ENCODE results near the gene MAP3K12. TPM values are rescaled to one million over a fixed set of nuclear protein-coding genes. Genes with fewer than 3 reads are reported as not detected.

MAP3K12 gene
- total and polyA plus RNA-seq, 2 experiments from 2014 or later: 6.6 to 17.9 TPM

GRCh38 chr12:53533471-53533870 lies 34.2 kb upstream of the MAP3K12 start (continued):
- TF ChIP-seq ZNF462 (CRISPR knock-in tag; IDR thresholded peaks at IDR 0.05): no peak
- TF ChIP-seq ZNF114 (CRISPR knock-in tag; IDR thresholded peaks at IDR 0.05): no peak

DNA sequence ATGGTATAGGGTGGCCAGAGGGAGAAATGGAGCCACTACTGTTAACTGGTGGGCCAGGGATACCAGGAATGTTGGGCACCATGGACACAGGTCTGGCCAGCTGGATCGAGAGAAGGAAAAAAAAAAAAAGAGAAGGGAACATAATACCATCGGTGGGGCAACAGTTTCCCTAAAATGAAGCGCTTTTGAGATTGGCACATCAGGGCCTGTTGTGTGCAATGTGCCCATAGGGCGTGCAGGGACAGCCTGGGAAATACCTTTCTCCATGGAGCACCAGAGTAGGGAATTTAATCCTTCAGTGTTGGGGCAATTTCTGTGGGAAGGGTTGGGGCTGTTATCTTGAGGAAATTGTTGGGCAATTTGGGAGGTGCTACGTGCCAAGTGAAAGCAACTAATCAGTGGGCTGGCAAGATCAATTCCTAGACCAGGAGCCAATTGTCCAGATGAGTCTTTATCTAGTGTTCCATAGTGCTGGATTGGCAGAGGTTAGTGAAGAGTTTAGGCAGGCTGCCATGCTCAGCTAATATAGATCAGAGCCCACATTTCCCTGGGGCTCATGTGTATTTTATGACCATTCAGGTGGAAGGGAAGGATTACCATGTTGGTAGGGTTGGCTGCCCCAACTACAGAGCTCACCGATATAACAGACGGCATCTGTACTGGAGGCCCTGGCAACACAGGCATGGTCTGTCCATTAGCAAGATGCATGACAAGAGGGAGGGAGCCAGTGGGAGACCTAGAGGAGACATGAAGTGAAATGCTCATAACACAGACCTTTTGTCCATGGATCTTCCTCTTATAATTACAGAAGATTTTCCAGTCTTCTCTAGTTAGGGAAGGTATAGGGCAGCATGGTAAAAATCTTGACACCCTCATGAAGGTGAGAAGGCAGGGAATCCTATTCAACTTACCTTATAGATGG lies 33.5 kb upstream of the MAP3K12 start:
- Mint-ChIP-seq H3K4me1 (no peaks in the 10 kb centered on the region), H3K36me3 (ENCODE audit: low read depth) (peaks cover 17% of the 10 kb centered on the region), H3K4me3 (no peak overlapping the region), H3K27ac (no peak overlapping the region), H3K9me3 (no peaks in the 10 kb centered on the region), H3K27me3 (ENCODE audit: insufficient read depth, low read depth, poor library complexity) (peaks cover 2% of the 10 kb centered on the region)
- Histone ChIP-seq H3K4me3 (no peak overlapping the region), H2AFZ (no peak overlapping the region), H3K27me3 (ENCODE audit: insufficient read depth) (no peaks in the 10 kb centered on the region), H3K9me2 (ENCODE audit: insufficient read depth) (no peaks in the 10 kb centered on the region), H3K27ac (ENCODE audit: low read depth) (no peak overlapping the region), H3K4me1 (ENCODE audit: insufficient read depth) (no peaks in the 10 kb centered on the region), H3K79me2 (replicated peaks; ENCODE audit: insufficient read depth) (no peaks in the 10 kb centered on the region), H3K36me3 (ENCODE audit: insufficient read depth) (peaks cover 11% of the 10 kb centered on the region), H4K20me1 (replicated peaks; ENCODE audit: insufficient read depth) (no peaks in the 10 kb centered on the region), H3K4me2 (no peak overlapping the region), H3F3A (replicated peaks; ENCODE audit: low read depth) (no peaks in the 10 kb centered on the region)
- ATAC-seq (no peak), DNase-seq (ENCODE audit: low spot score) (no peak)
- no peak for TF ChIP-seq ZNF114 (CRISPR knock-in tag; IDR thresholded peaks at IDR 0.05)
- TF ChIP-seq EZH2phosphoT487 (IDR thresholded peaks at IDR 0.05; ENCODE audit: unreplicated experiment): no peak
- TF ChIP-seq ZNF462 (CRISPR knock-in tag; IDR thresholded peaks at IDR 0.05): no peak
- TF ChIP-seq NANOG (IDR thresholded peaks at IDR 0.05; ENCODE audit: borderline replicate concordance): no peak

Data from GM23338 (cell line).